IMR-90 (cell line): ENCODE data around the gene RFC3. TPM values are rescaled to one million over a fixed set of nuclear protein-coding genes. Genes with fewer than 3 reads are reported as not detected.

ENCODE experiments used
- ATAC-seq: fragments of 200-7000 bp; cut with Tn5 transposase; 2 replicates; pipeline ENCODE4 v1.9.1; 2020; ENCODE audit warnings: low read depth, mild to moderate bottlenecking, moderate library complexity
- BruUV-seq: library from RNA; stranded (reverse); fragments of 400-500 nt; replicated peaks from 2 replicates; lab custom pipeline; 2021; lab: Mats Ljungman, UMichigan
- CTCF ChIA-PET: fragments of 300-600 bp; formaldehyde crosslinking; extraction: SDS; loops from one replicate; lab custom pipeline; 2021; ENCODE audit warnings: antibody characterized with exemption; lab: Yijun Ruan, JAX
- POLR2A ChIA-PET: fragments of 300-600 bp; sonication (Branson Sonifier 250); formaldehyde crosslinking; loops from one replicate; lab custom pipeline; 2022; ENCODE audit warnings: antibody characterized with exemption; ENCODE audit not compliant: unreplicated experiment; lab: Charles Lee
- DNase-seq: peaks from one replicate; pipeline ENCODE4 v3.0.0; 2013
- H2AFZ ChIP-seq: replicated peaks from 2 replicates; pipeline ENCODE3; 2013; ENCODE audit warnings: low read length, mild to moderate bottlenecking; ENCODE audit not compliant: poor library complexity
- H2AK5ac ChIP-seq: 2 replicates; pipeline ENCODE4 v1.6.1; 2013; ENCODE audit warnings: low read depth, low read length, inconsistent platforms
- H2AK9ac ChIP-seq: replicated peaks from 2 replicates; pipeline ENCODE3; 2013; ENCODE audit warnings: mild to moderate bottlenecking, low read depth, low read length, moderate library complexity; ENCODE audit not compliant: poor library complexity
- H2BK120ac ChIP-seq: 2 replicates; pipeline ENCODE4 v1.6.1; 2013; ENCODE audit warnings: low read depth, low read length, inconsistent platforms
- H2BK15ac ChIP-seq: 3 replicates; pipeline ENCODE4 v1.6.1; 2013; ENCODE audit warnings: low read depth, low read length, inconsistent platforms
- H2BK20ac ChIP-seq: 2 replicates; pipeline ENCODE4 v1.6.1; 2013; ENCODE audit warnings: low read depth, mild to moderate bottlenecking, inconsistent platforms, low read length, moderate library complexity
- H2BK5ac ChIP-seq: 2 replicates; pipeline ENCODE4 v1.6.1; 2013; ENCODE audit warnings: mild to moderate bottlenecking, low read depth, low read length, inconsistent platforms; ENCODE audit not compliant: poor library complexity, severe bottlenecking
- H3K14ac ChIP-seq: replicated peaks from 2 replicates; pipeline ENCODE4 v1.6.1; 2013; ENCODE audit warnings: low read depth, low read length, inconsistent platforms
- H3K18ac ChIP-seq: 2 replicates; pipeline ENCODE4 v1.6.1; 2013; ENCODE audit warnings: low read depth, low read length, control low read depth
- H3K23ac ChIP-seq: 2 replicates; pipeline ENCODE4 v1.6.1; 2013; ENCODE audit warnings: low read depth, low read length, inconsistent platforms
- H3K27ac ChIP-seq: 2 replicates; pipeline ENCODE4 v1.5.1; 2013; ENCODE audit warnings: mild to moderate bottlenecking, control low read depth, low read length; ENCODE audit not compliant: insufficient read depth
- H3K27me3 ChIP-seq: 2 replicates; pipeline ENCODE4 v1.6.1; 2013; ENCODE audit warnings: low read length; ENCODE audit not compliant: control insufficient read depth, insufficient read depth
- H3K36me3 ChIP-seq: 2 replicates; pipeline ENCODE4 v1.6.1; 2013; ENCODE audit warnings: low read length, mixed read lengths; ENCODE audit not compliant: control insufficient read depth, insufficient read depth
- H3K4ac ChIP-seq: 2 replicates; pipeline ENCODE4 v1.6.1; 2013; ENCODE audit warnings: low read depth, low read length, inconsistent platforms
- H3K4me1 ChIP-seq: 2 replicates; pipeline ENCODE4 v1.6.1; 2013; ENCODE audit warnings: low read length, mixed read lengths; ENCODE audit not compliant: control insufficient read depth, insufficient read depth
- H3K4me2 ChIP-seq: 2 replicates; pipeline ENCODE4 v1.6.1; 2013; ENCODE audit warnings: low read depth, mild to moderate bottlenecking, control low read depth, low read length, moderate library complexity
- H3K4me3 ChIP-seq: 2 replicates; pipeline ENCODE4 v1.5.1; 2013; ENCODE audit warnings: low read depth, mild to moderate bottlenecking, control low read depth, low read length, moderate library complexity; ENCODE audit not compliant: insufficient read depth
- H3K56ac ChIP-seq: 2 replicates; pipeline ENCODE4 v1.6.1; 2013; ENCODE audit warnings: low read length, inconsistent platforms; ENCODE audit not compliant: insufficient read depth; ENCODE audit errors: extremely low read depth
- H3K79me1 ChIP-seq, 2 experiments: 2 replicates each; pipeline ENCODE4 v1.6.1; 2013; ENCODE audit warnings: low read length in 2 of 2, inconsistent platforms in 1 of 2, low read depth in 1 of 2
- H3K9ac ChIP-seq: 2 replicates; pipeline ENCODE4 v1.6.1; 2013; ENCODE audit warnings: low read depth, low read length, control low read depth
- H3K9me1 ChIP-seq: 2 replicates; pipeline ENCODE4 v1.6.1; 2013; ENCODE audit warnings: low read length, inconsistent platforms; ENCODE audit not compliant: insufficient read depth
- H3K9me3 ChIP-seq: 2 replicates; pipeline ENCODE4 v1.6.1; 2013; ENCODE audit warnings: low read length; ENCODE audit not compliant: control insufficient read depth, insufficient read depth
- H4K20me1 ChIP-seq: 2 replicates; pipeline ENCODE4 v1.6.1; 2013; ENCODE audit warnings: low read length, inconsistent platforms; ENCODE audit not compliant: insufficient read depth
- H4K5ac ChIP-seq: 2 replicates; pipeline ENCODE4 v1.6.1; 2013; ENCODE audit warnings: mild to moderate bottlenecking, low read depth, low read length, control low read depth
- H4K8ac ChIP-seq, 2 experiments: 2 replicates each; pipeline ENCODE4 v1.6.1; 2013; ENCODE audit warnings: low read depth in 2 of 2, low read length in 2 of 2, control low read depth in 1 of 2, inconsistent platforms in 1 of 2
- H4K91ac ChIP-seq: 2 replicates; pipeline ENCODE4 v1.6.1; 2013; ENCODE audit warnings: low read depth, low read length, inconsistent platforms; ENCODE audit not compliant: insufficient read depth
- CEBPB ChIP-seq: IDR thresholded peaks from 2 replicates; pipeline ENCODE4 v1.6.1; 2012; ENCODE audit warnings: low read depth, low read length, improper control_type of control experiment
- MAFK ChIP-seq: IDR thresholded peaks from 2 replicates; pipeline ENCODE4 v1.6.1; 2012; ENCODE audit warnings: low read depth, low read length, improper control_type of control experiment
- RCOR1 ChIP-seq: IDR thresholded peaks from 2 replicates; pipeline ENCODE4 v1.6.1; 2012; ENCODE audit warnings: mild to moderate bottlenecking, low read length, improper control_type of control experiment; ENCODE audit not compliant: insufficient replicate concordance
- USF2 ChIP-seq: fragments of 150-350 bp; IDR thresholded peaks from 2 replicates; pipeline ENCODE4 v1.6.1; 2017; ENCODE audit warnings: mild to moderate bottlenecking, antibody characterized with exemption, low read length, low read depth
- WGBS, 2 experiments: methylation state at CpG; one replicate each; pipeline versions ENCODE4 v1.1.5 to v1.1.7; 2013; ENCODE audit warnings: missing lambda C conversion rate in 2 of 2; ENCODE audit not compliant: insufficient read length in 1 of 2; ENCODE audit errors: extremely low coverage in 2 of 2; 5-methylcytosine and 5-hydroxymethylcytosine counted together
- dilution Hi-C: fragments of 300-500 bp; cut with HindIII; formaldehyde crosslinking; loops from one replicate; pipeline ENCODE4 v1.14.3; 2018; ENCODE audit warnings: low sequenced_read_pairs; ENCODE audit not compliant: unreplicated experiment
- in situ Hi-C: fragments of 300-500 bp; cut with MboI; formaldehyde crosslinking; loops from 3 replicates; pipeline ENCODE4 v1.14.3; 2019; ENCODE audit warnings: low sequenced_read_pairs, inconsistent platforms, mixed read lengths
- intact Hi-C: fragments of 100-400 bp; cut with micrococcal nuclease; formaldehyde crosslinking; loops from 2 replicates; pipeline ENCODE4 v1.10.0; 2022
- polyA plus RNA-seq, 3 experiments: library from polyadenylated mRNA; depleted of rRNA; stranded (reverse); fragments of >200 nt; gene quantifications; 2 replicates each; pipeline ENCODE4 v1.2.3, GENCODE V29; 2012; ENCODE audit warnings: low replicate concordance in 1 of 3
- total RNA-seq: library from RNA; depleted of rRNA; stranded (reverse); fragments of >200 nt; gene quantifications from 2 replicates; pipeline ENCODE4 v1.2.3, GENCODE V29; 2012

The RFC3 gene
- total and polyA plus RNA-seq, 2 of the 4 experiments (the other 2 are of a cell fraction) = 9.8 to 12.9 TPM

DNA sequence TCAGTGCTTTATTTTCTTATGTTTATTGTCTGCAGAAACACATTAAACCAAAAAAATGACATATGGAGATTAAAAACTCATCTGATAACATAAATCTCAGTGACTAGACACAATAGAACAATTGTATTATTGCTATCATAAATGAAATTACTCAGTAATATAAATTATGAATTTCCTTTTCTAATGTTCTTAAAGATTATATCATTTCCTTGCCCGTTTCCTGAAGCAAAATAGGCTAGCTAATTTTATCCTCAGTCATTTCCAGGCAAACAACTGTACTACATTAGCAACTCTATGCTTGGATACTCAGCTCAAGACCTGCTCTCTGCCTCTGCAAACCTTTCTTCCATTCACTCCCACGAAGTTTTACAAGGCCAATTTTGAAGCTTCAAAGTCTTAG lies 61.2 kb downstream of the RFC3 start:
- Histone ChIP-seq H2BK20ac (no peak overlapping the region), H3K9me3 (no peaks in the 10 kb centered on the region), H3K27me3 (no peaks in the 10 kb centered on the region), H2BK5ac (no peak overlapping the region), H3K23ac (no peak overlapping the region), H2AK9ac (no peak overlapping the region), H3K4me1 (no peaks in the 10 kb centered on the region), H3K4me2 (no peak overlapping the region), H4K91ac (no peak overlapping the region), H3K27ac (no peak overlapping the region), H3K79me1 (no peaks in the 10 kb centered on the region), H4K8ac (no peak overlapping the region), H3K18ac (no peak overlapping the region), H2AK5ac (no peak overlapping the region), H3K14ac (no peak overlapping the region), H4K5ac (no peak overlapping the region), H2BK15ac (no peak overlapping the region), H3K56ac (no peak overlapping the region), H3K9ac (no peak overlapping the region), H3K36me3 (no peaks in the 10 kb centered on the region), H4K20me1 (no peaks in the 10 kb centered on the region), H2BK120ac (no peak overlapping the region), H3K4me3 (no peak overlapping the region), H3K9me1 (no peaks in the 10 kb centered on the region; the same call in 1 of the 2 replicates), H3K4ac (no peak overlapping the region), H2AFZ (no peak overlapping the region)
- in situ Hi-C loops = no loop called here
- POLR2A ChIA-PET = no interaction called here
- dilution Hi-C loops = no loop called here
- no peak for DNase-seq
- no peak for ATAC-seq
- CTCF ChIA-PET = no interaction called here
- TF ChIP-seq MAFK (no peak), RCOR1 (no peak), USF2 (no peak), CEBPB (no peak)
- no TSS peak for BruUV-seq
- WGBS, 2 experiments = 40% methylated on average over 1 of the region's 2 CpGs; no CpG with 5 or more reads in 1 of the 2 experiments
- intact Hi-C loops = no loop called here
